Retinal pigment epithelial cell (primary cell): ENCODE data around the gene FBLN2.

ENCODE experiments used
- DNase-seq: peaks from one replicate; pipeline ENCODE4 v3.0.0-alpha.2; 2010; ENCODE audit warnings: low read depth
- H3K4me3 ChIP-seq: 2 replicates; pipeline ENCODE4 v1.5.1; 2011; ENCODE audit warnings: mild to moderate bottlenecking, low read length, control low read depth, moderate library complexity
- TF ChIP-seq, protein P1 (sequence below): conservative IDR thresholded peaks from 2 replicates; pipeline ENCODE4 v1.5.1; 2011; ENCODE audit warnings: low read depth, low read length, control low read depth, inconsistent platforms

FBLN2 gene

DNA sequence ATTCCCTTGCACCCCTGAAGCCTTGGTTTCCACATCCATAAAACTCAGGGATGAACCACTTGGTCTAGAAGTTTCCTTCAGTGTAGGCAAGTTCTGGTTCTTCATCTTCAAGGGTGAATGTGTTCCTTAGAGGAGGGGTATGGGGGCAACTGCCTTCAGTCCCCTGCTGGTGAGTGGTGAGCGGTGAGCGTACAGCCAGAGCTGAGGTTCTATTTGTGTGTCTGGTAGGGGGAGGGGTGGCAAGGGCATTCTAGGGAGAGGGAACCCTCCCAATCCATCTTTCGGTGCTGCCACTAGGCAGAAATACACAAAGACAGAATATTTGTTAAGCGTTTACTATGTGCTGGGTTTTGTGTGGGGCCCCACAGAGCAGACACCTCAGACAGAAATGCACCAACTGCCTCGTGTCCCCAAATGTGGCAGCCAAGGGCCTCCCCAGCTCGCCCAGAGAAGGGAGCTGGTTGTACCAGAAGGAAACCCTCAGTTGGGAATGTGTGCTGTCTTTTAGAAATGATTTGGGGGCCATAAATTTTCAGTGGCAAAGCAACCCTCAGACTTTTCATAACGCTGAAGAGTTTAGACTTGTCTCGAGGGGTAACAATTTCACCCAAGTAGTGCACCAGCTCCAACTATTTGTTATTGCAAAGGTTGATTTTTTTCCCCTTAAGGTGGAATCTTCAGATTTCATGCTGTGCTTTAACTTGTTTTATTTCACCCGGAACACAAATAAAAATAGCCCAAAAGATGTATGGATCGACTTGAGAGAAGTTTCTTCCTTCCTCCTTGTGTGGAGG, 137.6 kb downstream of the FBLN2 start:
- no peak for DNase-seq
- TF ChIP-seq, protein P1, sequence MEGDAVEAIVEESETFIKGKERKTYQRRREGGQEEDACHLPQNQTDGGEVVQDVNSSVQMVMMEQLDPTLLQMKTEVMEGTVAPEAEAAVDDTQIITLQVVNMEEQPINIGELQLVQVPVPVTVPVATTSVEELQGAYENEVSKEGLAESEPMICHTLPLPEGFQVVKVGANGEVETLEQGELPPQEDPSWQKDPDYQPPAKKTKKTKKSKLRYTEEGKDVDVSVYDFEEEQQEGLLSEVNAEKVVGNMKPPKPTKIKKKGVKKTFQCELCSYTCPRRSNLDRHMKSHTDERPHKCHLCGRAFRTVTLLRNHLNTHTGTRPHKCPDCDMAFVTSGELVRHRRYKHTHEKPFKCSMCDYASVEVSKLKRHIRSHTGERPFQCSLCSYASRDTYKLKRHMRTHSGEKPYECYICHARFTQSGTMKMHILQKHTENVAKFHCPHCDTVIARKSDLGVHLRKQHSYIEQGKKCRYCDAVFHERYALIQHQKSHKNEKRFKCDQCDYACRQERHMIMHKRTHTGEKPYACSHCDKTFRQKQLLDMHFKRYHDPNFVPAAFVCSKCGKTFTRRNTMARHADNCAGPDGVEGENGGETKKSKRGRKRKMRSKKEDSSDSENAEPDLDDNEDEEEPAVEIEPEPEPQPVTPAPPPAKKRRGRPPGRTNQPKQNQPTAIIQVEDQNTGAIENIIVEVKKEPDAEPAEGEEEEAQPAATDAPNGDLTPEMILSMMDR: no peak
- no peak overlapping the region for H3K4me3 ChIP-seq

- H3K4me3 ChIP-seq: no peak overlapping the region
- DNase-seq: peak; percentile 1
- TF ChIP-seq, protein P1: no peak
Measured at GRCh38 chr3:13687517-13687943, 138.6 kb downstream of the FBLN2 start.
